SH-SY5Y (cell line): Measurements from ENCODE around the gene GJC1.

Experiments
- GATA2 ChIP-seq: IDR thresholded peaks from 2 replicates; pipeline ENCODE4 v1.6.1; 2011; ENCODE audit warnings: mild to moderate bottlenecking, low read depth, low read length
- GATA3 ChIP-seq: IDR thresholded peaks from 2 replicates; pipeline ENCODE4 v1.6.1; 2011; ENCODE audit warnings: low read depth, mild to moderate bottlenecking, low read length, moderate library complexity

- TF ChIP-seq GATA2 (no peak), GATA3 (no peak)
Measured at GRCh38 chr17:44871556-44871955, 41.5 kb upstream of the GJC1 start.
